ENCODE measurements around the gene BCL11A.

BCL11A gene

DNA sequence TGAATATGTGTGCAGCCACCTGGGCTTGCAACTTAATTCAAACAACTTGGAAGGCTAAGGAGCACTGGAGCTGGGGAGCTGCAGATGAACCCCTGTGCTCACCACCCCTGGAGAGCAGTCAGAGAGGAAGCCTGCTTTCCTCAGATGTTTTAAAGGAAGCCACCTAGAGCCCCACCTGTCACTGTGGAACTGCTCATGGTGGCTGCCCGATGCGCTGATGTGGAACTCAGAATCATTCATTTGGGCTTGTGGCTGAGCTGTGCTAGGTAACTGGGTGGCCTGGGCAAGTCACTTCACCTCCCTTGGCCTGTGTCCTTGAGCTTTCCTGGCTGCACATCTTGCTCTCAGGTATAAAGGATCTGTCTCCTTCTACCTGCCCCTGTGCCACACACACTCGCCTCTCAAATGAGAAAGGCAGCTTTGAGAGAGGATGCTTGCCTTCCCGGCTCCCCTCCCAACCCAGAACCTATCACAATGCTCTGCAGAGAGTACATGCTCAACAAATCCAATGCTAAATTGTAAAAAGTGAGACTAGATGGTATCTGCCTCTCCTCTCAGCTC is 41.3 kb downstream of the BCL11A start:
- no peaks in the 10 kb centered on the region for H3K4me1 ChIP-seq (ENCODE audit: insufficient read depth, poor library complexity, severe bottlenecking)
- DNase-seq (ENCODE audit: low spot score) = no peak
- no peak for ATAC-seq (ENCODE audit: low read depth)
- H3K9me3 ChIP-seq (ENCODE audit: severe bottlenecking) = no peaks in the 10 kb centered on the region
- TF ChIP-seq, protein P1, sequence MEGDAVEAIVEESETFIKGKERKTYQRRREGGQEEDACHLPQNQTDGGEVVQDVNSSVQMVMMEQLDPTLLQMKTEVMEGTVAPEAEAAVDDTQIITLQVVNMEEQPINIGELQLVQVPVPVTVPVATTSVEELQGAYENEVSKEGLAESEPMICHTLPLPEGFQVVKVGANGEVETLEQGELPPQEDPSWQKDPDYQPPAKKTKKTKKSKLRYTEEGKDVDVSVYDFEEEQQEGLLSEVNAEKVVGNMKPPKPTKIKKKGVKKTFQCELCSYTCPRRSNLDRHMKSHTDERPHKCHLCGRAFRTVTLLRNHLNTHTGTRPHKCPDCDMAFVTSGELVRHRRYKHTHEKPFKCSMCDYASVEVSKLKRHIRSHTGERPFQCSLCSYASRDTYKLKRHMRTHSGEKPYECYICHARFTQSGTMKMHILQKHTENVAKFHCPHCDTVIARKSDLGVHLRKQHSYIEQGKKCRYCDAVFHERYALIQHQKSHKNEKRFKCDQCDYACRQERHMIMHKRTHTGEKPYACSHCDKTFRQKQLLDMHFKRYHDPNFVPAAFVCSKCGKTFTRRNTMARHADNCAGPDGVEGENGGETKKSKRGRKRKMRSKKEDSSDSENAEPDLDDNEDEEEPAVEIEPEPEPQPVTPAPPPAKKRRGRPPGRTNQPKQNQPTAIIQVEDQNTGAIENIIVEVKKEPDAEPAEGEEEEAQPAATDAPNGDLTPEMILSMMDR (IDR thresholded peaks at IDR 0.05; ENCODE audit: poor library complexity, severe bottlenecking) = no peak
- H3K4me3 ChIP-seq (ENCODE audit: severe bottlenecking) = no peak overlapping the region
- H3K36me3 ChIP-seq (ENCODE audit: low read depth) = no peaks in the 10 kb centered on the region
- H3K27ac ChIP-seq (ENCODE audit: poor library complexity, severe bottlenecking) = no peak overlapping the region
- H3K27me3 ChIP-seq (ENCODE audit: insufficient read depth, poor library complexity, severe bottlenecking) = no peaks in the 10 kb centered on the region

DNA sequence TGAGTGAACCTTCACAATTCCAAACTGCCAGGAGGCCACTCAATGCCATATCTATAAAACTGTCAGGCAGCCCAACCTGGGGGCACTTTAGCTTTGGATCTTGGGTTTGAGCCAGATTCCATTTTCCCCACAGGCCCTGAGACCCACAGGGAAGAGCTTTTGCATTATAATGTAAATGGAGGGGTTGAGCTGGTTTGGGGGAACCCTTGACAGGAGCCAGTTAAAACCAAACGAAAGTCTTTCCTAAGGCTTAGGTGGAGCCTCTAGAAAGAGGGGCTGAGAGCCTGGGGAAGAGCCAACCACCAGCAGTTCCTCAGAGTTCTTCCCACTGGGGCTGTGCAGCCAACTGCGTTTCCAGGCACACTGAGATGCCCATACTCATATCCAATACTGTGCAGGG is 42.7 kb downstream of the BCL11A start:
- H3K27me3 ChIP-seq (ENCODE audit: insufficient read depth, poor library complexity, severe bottlenecking) = no peaks in the 10 kb centered on the region
- DNase-seq (ENCODE audit: low spot score) (no peak), ATAC-seq (ENCODE audit: low read depth) (no peak)
- H3K4me1 ChIP-seq (ENCODE audit: insufficient read depth, poor library complexity, severe bottlenecking) = no peaks in the 10 kb centered on the region
- no peak overlapping the region for H3K27ac ChIP-seq (ENCODE audit: poor library complexity, severe bottlenecking)
- H3K36me3 ChIP-seq (ENCODE audit: low read depth) = no peaks in the 10 kb centered on the region
- H3K4me3 ChIP-seq (ENCODE audit: severe bottlenecking) = no peak overlapping the region
- TF ChIP-seq, protein P1 (IDR thresholded peaks at IDR 0.05; ENCODE audit: poor library complexity, severe bottlenecking) = no peak
- H3K9me3 ChIP-seq (ENCODE audit: severe bottlenecking) = no peaks in the 10 kb centered on the region

DNA sequence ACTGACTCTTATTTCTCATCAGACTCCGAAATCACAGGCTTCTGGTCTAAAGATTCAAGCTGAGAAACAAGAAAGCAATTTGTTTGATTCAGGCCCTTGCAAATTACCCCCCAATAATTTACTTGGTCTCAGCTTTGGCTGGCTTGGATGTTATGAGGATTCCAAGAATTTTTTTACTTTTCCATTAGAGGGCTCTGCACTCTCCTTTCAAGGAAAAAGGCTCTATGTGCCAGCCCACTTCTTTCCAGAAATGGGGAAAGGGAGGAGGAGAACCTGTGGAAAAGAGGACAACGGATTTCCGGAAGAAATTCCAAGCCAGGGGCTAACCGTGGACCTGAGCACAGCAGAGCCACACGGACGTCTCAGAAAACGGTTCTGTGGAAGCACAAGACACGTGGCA is 44.4 kb downstream of the BCL11A start:
- no peak overlapping the region for H3K4me3 ChIP-seq (ENCODE audit: severe bottlenecking)
- no peaks in the 10 kb centered on the region for H3K36me3 ChIP-seq (ENCODE audit: low read depth)
- no peak for ATAC-seq (ENCODE audit: low read depth)
- TF ChIP-seq, protein P1 (IDR thresholded peaks at IDR 0.05; ENCODE audit: poor library complexity, severe bottlenecking) = no peak
- DNase-seq (ENCODE audit: low spot score) = no peak
- H3K27me3 ChIP-seq (ENCODE audit: insufficient read depth, poor library complexity, severe bottlenecking) = no peaks in the 10 kb centered on the region
- no peak overlapping the region for H3K27ac ChIP-seq (ENCODE audit: poor library complexity, severe bottlenecking)
- no peaks in the 10 kb centered on the region for H3K4me1 ChIP-seq (ENCODE audit: insufficient read depth, poor library complexity, severe bottlenecking)
- no peaks in the 10 kb centered on the region for H3K9me3 ChIP-seq (ENCODE audit: severe bottlenecking)

DNA sequence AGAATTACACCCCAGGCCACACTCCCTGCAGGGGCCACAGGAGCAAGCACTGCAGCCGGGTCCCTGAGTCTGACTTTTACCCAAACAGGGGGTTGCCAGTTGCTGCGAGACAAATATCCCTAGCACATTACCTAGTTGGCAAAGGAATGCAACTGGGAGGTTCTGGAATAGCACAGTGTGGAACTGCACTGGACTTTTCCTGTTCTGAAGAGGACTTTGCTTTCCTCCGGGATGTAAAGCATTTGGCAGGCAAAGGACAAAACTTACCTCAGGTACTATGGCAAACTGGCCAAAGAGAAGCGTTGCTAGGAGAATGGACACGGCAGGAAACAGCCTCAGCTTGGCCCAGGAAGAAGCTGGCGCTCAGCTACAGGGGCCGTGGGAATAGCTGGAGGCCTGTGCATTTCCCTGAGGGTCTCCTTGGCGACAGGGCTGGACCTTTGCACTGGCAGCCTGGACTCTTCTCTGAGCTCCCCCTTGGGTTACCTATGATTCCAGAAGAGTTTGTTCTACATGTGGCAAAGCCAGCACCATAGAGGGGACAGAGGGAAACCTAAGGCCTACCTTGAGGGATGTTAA is 45.0 kb downstream of the BCL11A start:
- ATAC-seq (ENCODE audit: low read depth) (no peak), DNase-seq (ENCODE audit: low spot score) (no peak)
- H3K9me3 ChIP-seq (ENCODE audit: severe bottlenecking) = no peaks in the 10 kb centered on the region
- no peaks in the 10 kb centered on the region for H3K27me3 ChIP-seq (ENCODE audit: insufficient read depth, poor library complexity, severe bottlenecking)
- no peak overlapping the region for H3K4me3 ChIP-seq (ENCODE audit: severe bottlenecking)
- no peaks in the 10 kb centered on the region for H3K36me3 ChIP-seq (ENCODE audit: low read depth)
- H3K4me1 ChIP-seq (ENCODE audit: insufficient read depth, poor library complexity, severe bottlenecking) = no peaks in the 10 kb centered on the region
- H3K27ac ChIP-seq (ENCODE audit: poor library complexity, severe bottlenecking) = no peak overlapping the region
- TF ChIP-seq, protein P1 (IDR thresholded peaks at IDR 0.05; ENCODE audit: poor library complexity, severe bottlenecking) = no peak

DNA sequence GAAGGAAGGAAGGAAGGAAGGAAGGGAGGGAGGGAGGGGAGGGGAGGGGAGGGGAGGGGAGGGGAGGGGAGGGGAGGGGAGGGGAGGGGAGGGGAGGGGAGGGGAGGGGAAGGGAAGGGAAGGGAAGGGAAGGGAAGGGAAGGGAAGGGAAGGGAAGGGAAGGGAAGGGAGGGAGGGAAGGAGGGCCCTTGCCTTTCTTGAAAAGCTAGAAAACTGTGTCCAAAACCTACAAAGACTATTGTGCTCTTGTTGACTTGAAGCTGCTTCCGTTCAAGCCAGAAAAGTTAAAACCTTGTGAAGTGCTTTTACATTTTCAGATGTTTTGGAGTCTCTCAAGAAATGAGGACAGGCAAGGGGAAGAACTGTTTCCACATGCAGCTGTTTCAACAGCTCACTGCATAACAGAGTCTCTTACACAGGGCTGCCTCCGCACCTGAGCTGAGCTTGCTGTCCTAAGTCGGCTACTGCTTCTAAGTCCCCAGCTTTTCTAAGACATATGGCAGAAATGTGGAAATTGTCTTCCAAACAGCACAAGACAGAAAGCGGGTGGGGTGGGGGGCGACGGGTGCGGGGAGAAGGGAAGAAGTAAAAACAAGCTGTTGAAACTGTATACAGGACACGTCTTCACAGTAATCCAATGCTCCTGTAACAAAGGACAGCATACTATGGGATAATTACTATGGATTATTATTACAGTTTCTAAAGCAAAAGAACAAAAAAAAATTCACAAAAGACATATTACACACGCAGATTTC is 46.1 kb downstream of the BCL11A start:
- TF ChIP-seq, protein P1 (IDR thresholded peaks at IDR 0.05; ENCODE audit: poor library complexity, severe bottlenecking) = no peak
- ATAC-seq (ENCODE audit: low read depth) = no peak
- no peak for DNase-seq (ENCODE audit: low spot score)
- Histone ChIP-seq H3K27me3 (ENCODE audit: insufficient read depth, poor library complexity, severe bottlenecking) (no peaks in the 10 kb centered on the region), H3K9me3 (ENCODE audit: severe bottlenecking) (no peaks in the 10 kb centered on the region), H3K4me1 (ENCODE audit: insufficient read depth, poor library complexity, severe bottlenecking) (no peaks in the 10 kb centered on the region), H3K36me3 (ENCODE audit: low read depth) (no peaks in the 10 kb centered on the region), H3K4me3 (ENCODE audit: severe bottlenecking) (no peak overlapping the region), H3K27ac (ENCODE audit: poor library complexity, severe bottlenecking) (no peak overlapping the region)

All from RWPE2 (cell line).